GM18858 (cell line): ENCODE data around the gene HOXD12.

ENCODE experiments used
- ATAC-seq: cut with Tn5 transposase; IDR thresholded peaks from one replicate; pipeline ENCODE4 v1.9.1; 2021; ENCODE audit not compliant: unreplicated experiment

Gene HOXD12

GRCh38 chr2:176092270-176093144 lies 7.1 kb upstream of the HOXD12 start, which contains the start of gene HOXD13:
Gene HOXD13, plus strand, starts transcription at chr2:176092721. Its CDS starts 170 bp downstream, at chr2:176092891.
- no peak for ATAC-seq

GRCh38 chr2:176093145-176093897 lies 6.3 kb upstream of the HOXD12 start:
- ATAC-seq = no peak

GRCh38 chr2:176093898-176094249 lies 5.7 kb upstream of the HOXD12 start:
- ATAC-seq = no peak

GRCh38 chr2:176094349-176094748 lies 5.2 kb upstream of the HOXD12 start:
- no peak for ATAC-seq

GRCh38 chr2:176095421-176095820 lies 4.2 kb upstream of the HOXD12 start:
- ATAC-seq = no peak

GRCh38 chr2:176096243-176096985 lies 3.2 kb upstream of the HOXD12 start:
- ATAC-seq = no peak

GRCh38 chr2:176096986-176097819 lies 2.4 kb upstream of the HOXD12 start:
- peak; percentile 81 for ATAC-seq

GRCh38 chr2:176097820-176098365 lies 1.7 kb upstream of the HOXD12 start:
- no peak for ATAC-seq

GRCh38 chr2:176098366-176099158 lies 1.0 kb upstream of the HOXD12 start:
- no peak for ATAC-seq

- no peak for ATAC-seq
Observed at GRCh38 chr2:176099159-176099727, 352 bp upstream of the HOXD12 start.

GRCh38 chr2:176100547-176101140 lies 1.0 kb downstream of the HOXD12 start:
- no peak for ATAC-seq

- no peak for ATAC-seq
Observed at GRCh38 chr2:176101216-176101830, 1.7 kb downstream of the HOXD12 start.

- ATAC-seq = no peak
Observed at GRCh38 chr2:176101842-176102241, 2.2 kb downstream of the HOXD12 start.

- ATAC-seq = no peak
Observed at GRCh38 chr2:176102309-176102866, 2.8 kb downstream of the HOXD12 start.

- ATAC-seq = no peak
Observed at GRCh38 chr2:176103194-176103593, 3.6 kb downstream of the HOXD12 start.

GRCh38 chr2:176103742-176104315 lies 4.2 kb downstream of the HOXD12 start:
- no peak for ATAC-seq

- ATAC-seq = no peak
Observed at GRCh38 chr2:176104316-176105077, 4.9 kb downstream of the HOXD12 start.
